NCI-H460 (cell line): ENCODE results near the gene PRKCD. TPM values are rescaled to one million over a fixed set of nuclear protein-coding genes. Genes with fewer than 3 reads are reported as not detected.

Source experiments
- DNase-seq: peaks from one replicate; pipeline ENCODE4 v3.0.0-alpha.2; 2016; ENCODE audit warnings: low read depth; ENCODE audit errors: extremely low read depth
- total RNA-seq: library from RNA; depleted of rRNA; stranded (reverse); fragments of >200 nt; shearing (Covaris generic); gene quantifications from 2 replicates; pipeline ENCODE4 v1.2.3, GENCODE V29; 2014

PRKCD gene
- total RNA-seq, 1 experiment from 2014 or later, result 1.0 TPM

GRCh38 chr3:53211706-53212702, 51.0 kb downstream of the PRKCD start:
- no peak for DNase-seq

- DNase-seq, result no peak
Observed at GRCh38 chr3:53213276-53213675, 52.3 kb downstream of the PRKCD start.

GRCh38 chr3:53215816-53216215, 54.8 kb downstream of the PRKCD start:
- no peak for DNase-seq

GRCh38 chr3:53216723-53217122, 55.7 kb downstream of the PRKCD start:
- DNase-seq, result no peak

- no peak for DNase-seq
Observed at GRCh38 chr3:53217175-53217574, 56.2 kb downstream of the PRKCD start.

GRCh38 chr3:53218131-53218530, 57.1 kb downstream of the PRKCD start:
- DNase-seq, result no peak

- DNase-seq, result peak; percentile 84
Observed at GRCh38 chr3:53219895-53220483, 59.0 kb downstream of the PRKCD start.

- DNase-seq, result no peak
Observed at GRCh38 chr3:53221345-53221744, 60.3 kb downstream of the PRKCD start.

GRCh38 chr3:53221827-53222182, 60.8 kb downstream of the PRKCD start:
- DNase-seq, result no peak

GRCh38 chr3:53222183-53222901, 61.3 kb downstream of the PRKCD start:
- DNase-seq, result no peak

- DNase-seq, result no peak
Observed at GRCh38 chr3:53223025-53223424, 62.0 kb downstream of the PRKCD start.

- DNase-seq, result no peak
Observed at GRCh38 chr3:53223541-53223966, 62.5 kb downstream of the PRKCD start.

- no peak for DNase-seq
Observed at GRCh38 chr3:53224026-53224425, 63.0 kb downstream of the PRKCD start.

GRCh38 chr3:53224536-53224935, 63.5 kb downstream of the PRKCD start:
- DNase-seq, result no peak

GRCh38 chr3:53225181-53225580, 64.2 kb downstream of the PRKCD start:
- DNase-seq, result no peak

GRCh38 chr3:53225651-53226050, 64.6 kb downstream of the PRKCD start:
- DNase-seq, result no peak

GRCh38 chr3:53226142-53226840, 65.3 kb downstream of the PRKCD start:
- DNase-seq, result no peak

- no peak for DNase-seq
Observed at GRCh38 chr3:53226841-53227407, 65.9 kb downstream of the PRKCD start.

- DNase-seq, result no peak
Observed at GRCh38 chr3:53227993-53228885, 67.2 kb downstream of the PRKCD start.
